ENCODE measurements around the gene GLCE.

DNA sequence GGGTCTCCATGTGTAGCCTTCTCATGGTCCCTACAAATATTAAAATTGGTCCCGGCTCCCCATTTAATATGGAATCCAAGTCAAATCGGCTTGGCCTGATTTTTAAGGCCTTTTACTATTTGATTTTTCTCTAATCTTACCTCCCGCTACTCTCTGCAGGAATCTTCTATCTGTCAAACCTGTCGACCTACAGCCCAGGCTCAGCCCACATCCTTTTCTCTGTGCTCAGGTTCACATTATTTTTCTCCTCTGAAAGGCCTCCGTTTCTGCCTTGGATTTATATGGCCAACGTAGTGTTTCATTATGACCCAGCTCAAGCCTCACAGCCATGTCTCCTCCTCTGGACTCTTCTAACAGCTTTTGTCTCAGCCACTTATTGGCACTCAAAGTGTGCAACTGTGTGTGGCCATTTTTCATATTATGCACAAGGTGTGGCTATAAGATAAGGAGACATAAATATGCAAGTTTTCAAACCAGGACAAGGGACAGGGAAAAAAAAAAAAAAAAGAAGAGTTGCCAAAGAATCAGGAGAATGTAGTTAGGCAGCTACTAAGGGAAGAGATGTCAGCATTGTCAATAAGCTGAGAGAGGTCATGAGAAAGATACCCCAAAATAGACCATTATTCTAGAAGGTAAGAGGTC is 2.1 kb upstream of the GLCE start:
- TF ChIP-seq GATA2 (IDR thresholded peaks at IDR 0.05; ENCODE audit: low read depth, low read length) (no peak), GATA3 (IDR thresholded peaks at IDR 0.05; ENCODE audit: low read depth, low read length) (no peak)

Data from SH-SY5Y (cell line).